Stomach (tissue), 9 donors: ENCODE measurements around the gene FOXRED1. TPM values are rescaled to one million over a fixed set of nuclear protein-coding genes. Genes with fewer than 3 reads are reported as not detected.

Source experiments
- DNase-seq, 2 donors: peaks; one replicate each; pipeline versions ENCODE4 v3.0.0 to v3.0.0-alpha.2; 2013 to 2019
- H3K27ac ChIP-seq, 5 donors: fragments of 200-600 bp in 4 of 5; sonication (generic) in 4 of 5; one replicate each; pipeline ENCODE4 v1.5.1; 2013 to 2019; ENCODE audit warnings: mild to moderate bottlenecking in 1 of 5, moderate library complexity in 1 of 5
- H3K27me3 ChIP-seq, 3 donors: fragments of 200-600 bp; sonication (generic); one replicate each; pipeline ENCODE4 v1.5.1; 2017 to 2019; ENCODE audit warnings: mixed run types in 1 of 3
- H3K36me3 ChIP-seq, 4 donors: fragments of 200-600 bp; sonication (generic); 1 replicate in 3 of 4; 2 replicates in 1 of 4; pipeline ENCODE4 v1.5.1; 2016 to 2019
- H3K4me1 ChIP-seq, 4 donors: fragments of 200-600 bp; sonication (generic); one replicate each; pipeline ENCODE4 v1.5.1; 2016 to 2019
- H3K4me3 ChIP-seq, 4 donors: fragments of 200-600 bp; sonication (generic) in 3 of 4; one replicate each; pipeline ENCODE4 v1.5.1; 2016 to 2019; ENCODE audit warnings: mild to moderate bottlenecking in 1 of 4
- H3K9me3 ChIP-seq, 4 donors: fragments of 200-600 bp; sonication (generic); one replicate each; pipeline ENCODE4 v1.5.1; 2016 to 2019
- CTCF ChIP-seq, 7 experiments: fragments of 450-650 bp in 4 of 7; fragments of 200-600 bp in 3 of 7; sonication (generic) in 3 of 7; IDR thresholded peaks; one replicate each; pipeline ENCODE4 v1.5.1; 2016 to 2019; ENCODE audit warnings: antibody characterized with exemption in 7 of 7, control low read depth in 2 of 7, mild to moderate bottlenecking in 1 of 7
- EP300 ChIP-seq: sonication (generic); formaldehyde crosslinking; IDR thresholded peaks from one replicate; pipeline ENCODE4 v1.6.1; 2017; ENCODE audit warnings: antibody characterized with exemption
- POLR2A ChIP-seq, 4 donors: fragments of 450-650 bp; IDR thresholded peaks; one replicate each; pipeline ENCODE4 v1.6.1; 2016; ENCODE audit warnings: antibody characterized with exemption in 4 of 4, control low read depth in 2 of 4, mild to moderate bottlenecking in 1 of 4, moderate library complexity in 1 of 4
- POLR2AphosphoS5 ChIP-seq, 3 donors: sonication (generic); formaldehyde crosslinking; IDR thresholded peaks; one replicate each; pipeline ENCODE4 v1.6.1; 2016; ENCODE audit warnings: antibody characterized with exemption in 3 of 3
- whole genome bisulfite sequencing, 5 donors: extraction: QIAGEN DNeasy Blood & Tissue Kit in 3 of 5; methylation state at CpG; one replicate each; pipeline versions ENCODE4 v1.1.5 to v1.1.7; 2013 to 2018; 5-methylcytosine and 5-hydroxymethylcytosine counted together
- intact Hi-C: fragments of 100-400 bp; cut with DNase I; formaldehyde crosslinking; loops from one replicate; pipeline ENCODE4 v1.15.1; 2023; ENCODE audit warnings: low total_unique reads
- polyA plus RNA-seq, 3 donors: library from polyadenylated mRNA; stranded (reverse); fragments of 200-250 nt; gene quantifications; one replicate each; pipeline ENCODE4 v1.2.3, GENCODE V29; 2013
- total RNA-seq, 5 donors: library from RNA; depleted of rRNA; stranded (reverse); fragments of >200 nt; gene quantifications; one replicate each; pipeline versions ENCODE4 v1.1.0 to v1.2.3, GENCODE V29; 2014 to 2016
- donor health status: healthy with polysubstance abuse.
- donor health status: Bipolar disorder and iron deficiency.
- donor health status: healthy.

The FOXRED1 gene
- total and polyA plus RNA-seq, 8 donors = 5.4 to 26.3 (median 17.4) TPM

DNA sequence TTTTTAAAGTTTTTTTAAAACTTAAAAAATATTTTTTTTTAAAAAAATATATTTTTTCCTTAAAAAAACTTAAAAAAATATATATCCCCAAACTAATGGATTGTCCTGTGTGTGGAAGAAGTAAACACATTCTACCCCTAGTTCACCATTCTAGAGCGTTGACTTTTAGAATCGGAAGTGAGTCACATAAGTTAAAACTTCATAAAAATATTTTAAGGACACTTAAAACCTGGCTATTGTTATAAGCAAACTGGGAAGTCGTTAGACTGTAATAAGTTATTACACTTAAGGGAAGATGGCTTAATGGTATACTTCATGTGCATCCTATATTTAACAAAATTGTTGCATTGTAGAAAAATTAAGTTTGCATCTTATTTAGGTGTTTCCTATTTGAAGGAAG is 36.3 kb upstream of the FOXRED1 start:
- intact Hi-C loops = no loop called here
- no peak overlapping the region for H3K27ac ChIP-seq
- H3K27me3 ChIP-seq = no peaks in the 10 kb centered on the region
- H3K9me3 ChIP-seq = no peaks in the 10 kb centered on the region
- no peak overlapping the region for H3K4me3 ChIP-seq
- WGBS, 5 donors = 86 to 94% (median 92%) methylated on average over 3 of the region's 3 CpGs
- H3K4me1 ChIP-seq = peaks cover 4 to 17% (median 8%) of the 10 kb centered on the region in 4 donors
- DNase-seq = no peak
- H3K36me3 ChIP-seq = peaks cover 4 to 49% (median 38%) of the 10 kb centered on the region in 4 donors
- TF ChIP-seq EP300 (no peak), POLR2A (IDR thresholded peaks at IDR 0.05) (no peak), CTCF (IDR thresholded peaks at IDR 0.05) (no peak), POLR2AphosphoS5 (IDR thresholded peaks at IDR 0.05) (no peak)

DNA sequence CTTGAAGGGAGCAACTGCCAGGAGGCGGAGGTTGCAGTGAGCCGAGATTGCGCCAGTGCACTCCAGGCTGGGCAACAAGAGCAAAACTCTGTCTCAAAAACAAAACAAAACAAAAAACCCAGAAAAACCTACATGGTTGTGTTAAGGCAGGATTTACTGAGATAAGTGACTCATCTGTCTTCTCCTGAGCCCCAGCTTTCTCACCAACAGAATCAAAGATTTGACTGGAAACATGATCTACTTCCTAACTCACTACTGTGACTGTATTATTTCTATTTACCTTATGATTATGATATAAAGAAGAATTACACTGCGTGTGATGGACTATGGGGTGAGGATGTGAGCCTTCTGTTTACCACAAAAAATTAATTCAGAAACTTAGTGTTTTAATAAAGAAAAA is 35.6 kb upstream of the FOXRED1 start:
- Histone ChIP-seq H3K4me3 (no peak overlapping the region), H3K36me3 (peaks cover 9 to 55% (median 42%) of the 10 kb centered on the region in 4 donors), H3K27me3 (no peaks in the 10 kb centered on the region), H3K9me3 (no peaks in the 10 kb centered on the region), H3K4me1 (peaks cover 4 to 17% (median 8%) of the 10 kb centered on the region in 4 donors), H3K27ac (no peak overlapping the region)
- WGBS, 5 donors = 83 to 98% (median 98%) methylated on average over 4 of the region's 4 CpGs
- intact Hi-C loops = no loop called here
- DNase-seq = no peak
- TF ChIP-seq EP300 (no peak), CTCF (IDR thresholded peaks at IDR 0.05) (no peak), POLR2A (IDR thresholded peaks at IDR 0.05) (no peak), POLR2AphosphoS5 (IDR thresholded peaks at IDR 0.05) (no peak)

- H3K27me3 ChIP-seq = no peaks in the 10 kb centered on the region
- peaks cover 22 to 89% (median 73%) of the 10 kb centered on the region in 4 donors for H3K36me3 ChIP-seq
- H3K27ac ChIP-seq = no peak overlapping the region
- intact Hi-C loops = no loop called here
- no peak for TF ChIP-seq EP300
- no peak for TF ChIP-seq POLR2AphosphoS5 (IDR thresholded peaks at IDR 0.05)
- no peak for TF ChIP-seq POLR2A (IDR thresholded peaks at IDR 0.05)
- TF ChIP-seq CTCF (IDR thresholded peaks at IDR 0.05) = no peak
- no peaks in the 10 kb centered on the region for H3K9me3 ChIP-seq
- 76 to 92% (median 86%) methylated on average over 2 of the region's 2 CpGs for WGBS, 5 donors
- H3K4me3 ChIP-seq = no peak overlapping the region
- no peak for DNase-seq
- H3K4me1 ChIP-seq = no peaks in the 10 kb centered on the region
Observed at GRCh38 chr11:126246636-126247035, 22.3 kb upstream of the FOXRED1 start.

- no peak overlapping the region for H3K27ac ChIP-seq
- intact Hi-C loops = no loop called here
- H3K4me1 ChIP-seq = peaks cover 0 to 9% (median 3%) of the 10 kb centered on the region in 4 donors
- peaks cover 14 to 89% (median 73%) of the 10 kb centered on the region in 4 donors for H3K36me3 ChIP-seq
- no peaks in the 10 kb centered on the region for H3K27me3 ChIP-seq
- H3K9me3 ChIP-seq = no peaks in the 10 kb centered on the region
- no peak overlapping the region for H3K4me3 ChIP-seq
- WGBS, 5 donors = 31 to 72% (median 45%) methylated on average over 4 of the region's 4 CpGs
- DNase-seq = no peak
- TF ChIP-seq EP300 (no peak), POLR2A (IDR thresholded peaks at IDR 0.05) (no peak), CTCF (IDR thresholded peaks at IDR 0.05) (no peak), POLR2AphosphoS5 (IDR thresholded peaks at IDR 0.05) (no peak)
Observed at GRCh38 chr11:126253265-126253664, 15.7 kb upstream of the FOXRED1 start.
